Fibroblast of skin of right quadriceps (primary cell): ENCODE results near the gene ZYG11A.

Experiments
- DNase-seq: peaks from one replicate; pipeline ENCODE4 v3.0.0-alpha.2; 2013

Gene ZYG11A

DNA sequence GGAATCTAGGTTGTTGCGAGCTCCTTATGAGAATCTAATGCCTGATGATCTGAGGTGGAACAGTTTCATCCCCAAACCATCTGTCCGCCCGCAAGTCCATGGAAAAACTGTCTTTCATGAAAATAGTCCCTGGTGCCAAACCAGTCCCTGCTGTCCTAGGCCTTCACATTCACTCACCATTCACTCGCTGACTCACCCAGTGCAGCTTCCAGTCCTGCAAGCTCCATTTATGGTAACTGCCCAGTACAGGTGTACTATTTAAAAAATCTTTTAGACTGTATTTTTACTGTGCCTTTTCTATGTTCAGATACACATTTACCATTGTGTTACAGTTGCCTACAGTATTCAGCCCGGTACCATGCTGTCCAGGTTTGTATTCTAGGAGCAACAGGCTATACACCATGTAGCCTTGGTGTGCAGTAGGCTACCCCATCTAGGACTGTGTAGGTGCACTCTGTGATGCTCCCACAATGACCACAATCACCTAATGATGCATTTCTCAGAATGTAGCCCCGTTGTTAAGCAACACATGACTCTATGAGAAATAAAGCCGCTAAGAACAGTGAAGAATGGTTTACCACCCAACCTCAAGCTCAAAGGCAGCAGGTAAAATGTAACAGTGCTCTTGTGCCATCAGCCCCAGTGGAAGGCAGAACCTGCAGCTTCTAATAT is 76.6 kb downstream of the ZYG11A start:
- no peak for DNase-seq

DNA sequence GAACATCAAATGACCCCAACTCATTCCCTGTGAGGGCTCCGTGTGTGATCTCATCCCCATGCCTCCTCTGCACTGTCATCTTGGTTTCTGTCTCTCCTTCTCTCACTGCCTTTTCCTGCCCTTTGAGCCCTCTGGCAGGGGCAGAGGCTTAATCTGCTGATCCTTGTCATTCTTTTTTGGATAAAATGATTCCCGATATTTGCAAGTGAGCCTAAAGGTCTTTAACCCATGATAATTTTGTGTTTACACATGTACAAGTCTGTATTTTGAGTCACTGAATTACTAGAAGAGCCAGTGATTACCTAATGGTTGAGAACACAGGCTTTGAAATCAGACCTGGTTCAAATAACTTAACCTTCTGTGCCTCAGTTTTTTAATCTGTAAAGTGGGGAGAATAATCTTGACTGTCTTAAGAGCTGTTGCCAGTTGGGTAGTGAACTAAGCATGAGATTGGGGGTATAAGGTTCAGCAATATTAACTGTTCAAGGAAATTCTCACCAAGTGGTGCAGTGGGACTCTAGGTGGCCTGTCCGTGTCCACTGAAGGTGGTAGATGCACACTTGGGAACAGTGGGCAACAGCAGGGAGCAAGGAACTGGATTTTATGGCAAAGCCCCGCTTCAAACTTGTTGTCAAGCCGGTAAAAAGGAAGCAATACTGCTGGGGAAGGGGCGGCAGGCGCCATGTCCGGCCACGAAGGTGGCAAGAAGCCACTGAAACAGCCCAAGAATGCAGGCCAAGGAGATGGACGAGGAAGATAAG is 77.3 kb downstream of the ZYG11A start:
- no peak for DNase-seq

DNA sequence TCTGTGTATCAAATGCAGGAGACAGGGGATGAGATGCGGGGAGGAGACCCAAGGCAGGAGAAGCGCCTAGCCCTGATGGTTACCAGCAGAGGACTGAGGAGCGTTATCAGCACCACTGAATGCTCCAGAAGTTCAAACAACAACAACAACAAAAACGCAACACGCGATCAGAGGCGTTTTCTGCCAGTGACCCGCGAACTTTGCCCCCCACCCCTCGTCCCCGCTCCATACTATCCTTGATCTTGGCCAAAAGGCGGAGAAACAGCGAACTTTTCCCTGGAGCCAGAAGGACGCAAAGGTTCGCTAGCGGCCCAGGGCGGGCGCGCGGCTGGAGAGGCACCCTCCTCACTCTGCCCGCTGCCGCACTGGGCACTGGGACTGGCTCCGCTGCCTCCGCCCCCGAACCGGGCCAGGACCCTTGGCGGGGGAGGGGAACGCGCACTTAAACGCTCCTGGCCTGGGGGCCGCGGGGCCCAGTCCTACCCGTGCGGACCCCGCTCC is 78.3 kb downstream of the ZYG11A start:
- no peak for DNase-seq

- DNase-seq, result no peak
Observed at GRCh38 chr1:52925571-52926005, 83.0 kb downstream of the ZYG11A start.

DNA sequence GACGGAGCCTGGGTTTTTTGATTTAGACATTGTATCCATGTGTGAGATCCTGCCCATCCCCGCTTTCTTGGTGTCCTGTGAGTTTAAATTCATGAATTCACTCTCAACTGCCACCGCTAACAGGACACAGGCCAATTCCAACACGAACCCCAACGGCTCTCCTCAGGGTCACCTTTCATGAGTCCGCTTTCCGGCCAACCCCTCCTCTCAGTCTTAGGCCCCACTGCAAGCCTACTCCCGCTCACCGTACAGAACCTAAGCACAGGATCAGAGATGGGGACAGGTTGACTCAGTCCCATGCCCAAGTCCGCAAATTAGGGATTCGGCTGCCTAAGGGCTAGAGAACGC is 84.3 kb downstream of the ZYG11A start:
- no peak for DNase-seq

GRCh38 chr1:52927212-52928014 is 84.9 kb downstream of the ZYG11A start, which contains the start of gene SCP2:
TSS of gene SCP2 (plus strand) at chr1:52927276. CDS start at chr1:52927397, 121 bp downstream.
- DNase-seq, result peak; percentile 65

DNA sequence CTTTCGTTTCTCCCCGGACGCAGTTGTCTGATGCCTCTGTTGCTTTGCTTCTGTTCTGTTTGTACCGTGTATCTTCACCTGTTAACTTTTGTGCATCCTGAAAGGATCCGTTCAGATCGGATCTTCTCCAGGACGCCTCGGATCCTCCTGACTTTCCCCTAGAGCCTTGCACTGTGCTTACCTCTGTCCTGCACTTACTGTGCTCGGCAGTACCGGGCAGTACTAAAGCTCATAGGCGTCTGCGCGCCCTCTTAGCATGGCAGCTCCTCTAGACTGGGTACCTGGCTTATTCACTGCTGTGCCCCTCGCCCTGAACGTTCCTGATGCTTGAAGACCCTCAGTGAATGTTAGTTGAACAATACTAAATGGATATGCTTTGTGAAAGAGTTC is 85.5 kb downstream of the ZYG11A start:
- DNase-seq, result no peak

DNA sequence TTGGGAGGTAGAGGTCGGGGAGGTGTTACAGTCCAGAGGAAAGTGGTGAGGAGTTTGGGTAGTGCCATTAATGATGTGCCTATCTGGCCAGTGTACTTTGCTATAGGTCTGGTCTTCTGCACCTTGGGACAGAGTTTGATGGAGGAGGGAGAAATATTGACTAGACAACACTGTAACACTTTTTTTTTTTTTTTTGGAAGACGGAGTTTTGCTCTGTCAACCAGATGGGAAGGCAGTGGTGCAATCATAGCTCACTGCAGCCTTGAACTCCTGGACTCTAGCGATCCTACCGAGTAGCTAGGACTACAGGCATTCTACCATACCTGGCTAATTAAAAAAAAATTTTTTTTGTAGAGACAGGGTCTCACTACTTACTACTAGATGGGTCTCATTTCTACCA is 86.5 kb downstream of the ZYG11A start:
- no peak for DNase-seq

GRCh38 chr1:52937433-52938182 is 95.0 kb downstream of the ZYG11A start:
- no peak for DNase-seq

GRCh38 chr1:52938183-52938451 is 95.6 kb downstream of the ZYG11A start:
- DNase-seq, result no peak

DNA sequence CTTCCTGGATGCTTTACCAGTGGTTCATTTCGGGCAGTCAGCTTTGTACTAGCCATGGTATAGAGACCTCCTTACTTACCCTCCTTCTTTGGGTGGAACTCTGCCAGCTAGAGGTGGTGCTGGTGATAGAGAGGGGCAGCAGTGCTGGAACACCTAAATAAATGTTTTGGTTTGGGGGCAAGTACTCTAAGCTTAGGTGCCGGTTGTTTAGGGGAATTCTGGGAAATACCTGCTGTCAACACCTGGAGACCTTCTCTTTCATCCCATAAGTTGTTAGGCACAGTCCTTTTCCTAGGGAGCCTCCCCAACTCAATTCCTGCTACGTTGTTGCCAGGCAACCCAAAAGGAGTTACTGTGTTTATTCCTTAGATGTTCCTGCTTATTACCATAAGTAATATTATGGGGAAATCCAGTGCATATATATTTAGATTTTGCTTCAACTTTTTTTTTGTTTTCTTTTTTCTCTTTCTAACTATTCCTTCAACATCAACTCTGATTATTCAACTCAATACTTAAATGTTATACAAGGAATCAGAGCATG is 101.4 kb downstream of the ZYG11A start:
- no peak for DNase-seq

- no peak for DNase-seq
Observed at GRCh38 chr1:52944566-52944965, 102.0 kb downstream of the ZYG11A start.
